Upper lobe of left lung (tissue), 6 donors: ENCODE results near the gene MUC6. TPM values are rescaled to one million over a fixed set of nuclear protein-coding genes. Genes with fewer than 3 reads are reported as not detected.

Experiments used
- ATAC-seq, 2 donors: fragments of 200-7000 bp; cut with Tn5 transposase; one replicate each; pipeline ENCODE4 v1.9.1; 2022; ENCODE audit warnings: mild to moderate bottlenecking in 2 of 2, moderate library complexity in 2 of 2; ENCODE audit not compliant: low FRiP score in 2 of 2
- DNase-seq, 2 donors: peaks; one replicate each; pipeline ENCODE4 v3.0.0-alpha.2; 2019 to 2020
- H3K27ac ChIP-seq, 4 donors: fragments of 200-600 bp; sonication (generic); one replicate each; pipeline ENCODE4 v1.5.1; 2016 to 2019
- H3K27me3 ChIP-seq, 4 donors: fragments of 200-600 bp; sonication (generic); one replicate each; pipeline ENCODE4 v1.5.1; 2017 to 2019
- H3K36me3 ChIP-seq, 4 donors: fragments of 200-600 bp; sonication (generic); one replicate each; pipeline ENCODE4 v1.5.1; 2016 to 2019
- H3K4me1 ChIP-seq, 4 donors: fragments of 200-600 bp; sonication (generic); one replicate each; pipeline ENCODE4 v1.5.1; 2018 to 2019
- H3K4me3 ChIP-seq, 4 donors: fragments of 200-600 bp; sonication (generic); one replicate each; pipeline ENCODE4 v1.5.1; 2017 to 2019; ENCODE audit warnings: mild to moderate bottlenecking in 2 of 4, moderate library complexity in 1 of 4
- H3K9me3 ChIP-seq, 4 donors: fragments of 200-600 bp; sonication (generic); one replicate each; pipeline ENCODE4 v1.5.1; 2018 to 2019
- CTCF ChIP-seq, 6 experiments: fragments of 450-650 bp in 4 of 6; fragments of 200-600 bp in 2 of 6; sonication (generic) in 2 of 6; IDR thresholded peaks; one replicate each; pipeline ENCODE4 v1.5.1; 2016 to 2019; ENCODE audit warnings: antibody characterized with exemption in 6 of 6
- EP300 ChIP-seq, 4 donors: sonication (generic); formaldehyde crosslinking; IDR thresholded peaks; one replicate each; pipeline ENCODE4 v1.5.1; 2017; ENCODE audit warnings: antibody characterized with exemption in 4 of 4, control low read depth in 2 of 4
- POLR2A ChIP-seq, 4 donors: fragments of 450-650 bp; IDR thresholded peaks; one replicate each; pipeline ENCODE4 v1.5.1; 2016 to 2017; ENCODE audit warnings: antibody characterized with exemption in 4 of 4, mild to moderate bottlenecking in 2 of 4
- POLR2AphosphoS5 ChIP-seq, 2 donors: sonication (generic); formaldehyde crosslinking; IDR thresholded peaks; one replicate each; pipeline ENCODE4 v1.5.1; 2017; ENCODE audit warnings: antibody characterized with exemption in 2 of 2
- WGBS, 2 donors: methylation state at CpG; one replicate each; pipeline ENCODE4 v1.1.5; 2017 to 2018; 5-methylcytosine and 5-hydroxymethylcytosine counted together
- total RNA-seq, 6 donors: library from RNA; depleted of rRNA in 4 of 6; stranded (reverse); fragments of >200 nt in 4 of 6; gene quantifications; one replicate each; pipeline versions ENCODE4 v1.1.0 to v1.2.1, GENCODE V29; 2016 to 2021
- donor health status: DM: no; HTN: no; CAD: no; lungs with moderate emphysema.
- donor health status: DM: no; HTN: yes; CAD: no; lungs with severe emphysema.

Gene MUC6
- total RNA-seq, 6 donors from 2014 or later = 0.06 to 4.2 (median 0.51) TPM; not detected in 3

- TF ChIP-seq POLR2AphosphoS5 (IDR thresholded peaks at IDR 0.05) (no peak), CTCF (IDR thresholded peaks at IDR 0.05) (no peak), EP300 (IDR thresholded peaks at IDR 0.05) (no peak), POLR2A (IDR thresholded peaks at IDR 0.05) (no peak)
- no peak overlapping the region for H3K27ac ChIP-seq
- H3K27me3 ChIP-seq = no peaks in the 10 kb centered on the region
- H3K36me3 ChIP-seq = peaks cover 33 to 96% (median 86%) of the 10 kb centered on the region in 4 donors
- no peaks in the 10 kb centered on the region for H3K9me3 ChIP-seq
- no peaks in the 10 kb centered on the region for H3K4me1 ChIP-seq
- WGBS, 2 donors = 90 to 94% methylated on average over 24 to 34 of the region's 38 CpGs
- ATAC-seq (no peak), DNase-seq (peak in 1 of 2 donors; percentile 77)
- H3K4me3 ChIP-seq = no peak overlapping the region
Measured at GRCh38 chr11:1008001-1008802, 28.3 kb downstream of the MUC6 start.

GRCh38 chr11:1007279-1007678 is 29.2 kb downstream of the MUC6 start:
- ATAC-seq = no peak
- no peak for TF ChIP-seq EP300 (IDR thresholded peaks at IDR 0.05)
- TF ChIP-seq POLR2A (IDR thresholded peaks at IDR 0.05) = no peak
- TF ChIP-seq CTCF (IDR thresholded peaks at IDR 0.05) = no peak
- no peak for TF ChIP-seq POLR2AphosphoS5 (IDR thresholded peaks at IDR 0.05)
- H3K36me3 ChIP-seq = peaks cover 37 to 100% (median 88%) of the 10 kb centered on the region in 4 donors
- H3K9me3 ChIP-seq = no peaks in the 10 kb centered on the region
- no peaks in the 10 kb centered on the region for H3K4me1 ChIP-seq
- DNase-seq = peak in 1 of 2 donors; percentile 59
- 89 to 91% methylated on average over 10 of the region's 10 CpGs for WGBS, 2 donors
- H3K4me3 ChIP-seq = no peak overlapping the region
- H3K27ac ChIP-seq = no peak overlapping the region
- no peaks in the 10 kb centered on the region for H3K27me3 ChIP-seq

- DNase-seq = no peak
- TF ChIP-seq EP300 (IDR thresholded peaks at IDR 0.05) (no peak), POLR2A (IDR thresholded peaks at IDR 0.05) (no peak), CTCF (IDR thresholded peaks at IDR 0.05) (no peak), POLR2AphosphoS5 (IDR thresholded peaks at IDR 0.05) (no peak)
- Histone ChIP-seq H3K27me3 (no peaks in the 10 kb centered on the region), H3K4me3 (no peak overlapping the region), H3K36me3 (peaks cover 40 to 100% (median 88%) of the 10 kb centered on the region in 4 donors), H3K4me1 (no peaks in the 10 kb centered on the region), H3K9me3 (no peaks in the 10 kb centered on the region), H3K27ac (no peak overlapping the region)
- ATAC-seq = no peak
- 91 to 93% methylated on average over 13 of the region's 13 CpGs for whole genome bisulfite sequencing, 2 donors
Measured at GRCh38 chr11:1006762-1007161, 29.8 kb downstream of the MUC6 start.

- no peaks in the 10 kb centered on the region for H3K27me3 ChIP-seq
- no peaks in the 10 kb centered on the region for H3K9me3 ChIP-seq
- ATAC-seq (peak in 1 of 2 donors; percentile 40), DNase-seq (peak in 1 of 2 donors; percentile 82)
- WGBS, 2 donors = 88 to 92% methylated on average over 8 to 21 of the region's 21 CpGs
- TF ChIP-seq POLR2A (IDR thresholded peaks at IDR 0.05) (no peak), EP300 (IDR thresholded peaks at IDR 0.05) (no peak)
- H3K36me3 ChIP-seq = peaks cover 36 to 100% (median 88%) of the 10 kb centered on the region in 4 donors
- H3K27ac ChIP-seq = no peak overlapping the region
- no peaks in the 10 kb centered on the region for H3K4me1 ChIP-seq
- no peak overlapping the region for H3K4me3 ChIP-seq
Measured at GRCh38 chr11:1005928-1006327, 30.6 kb downstream of the MUC6 start.

- no peak for TF ChIP-seq POLR2A (IDR thresholded peaks at IDR 0.05)
- no peak for TF ChIP-seq POLR2AphosphoS5 (IDR thresholded peaks at IDR 0.05)
- no peak for TF ChIP-seq EP300 (IDR thresholded peaks at IDR 0.05)
- no peak for TF ChIP-seq CTCF (IDR thresholded peaks at IDR 0.05)
- WGBS, 2 donors = 93 to 94% methylated on average over 14 to 19 of the region's 20 CpGs
- H3K36me3 ChIP-seq = peaks cover 22 to 96% (median 77%) of the 10 kb centered on the region in 4 donors
Measured at GRCh38 chr11:1003159-1003558, 33.4 kb downstream of the MUC6 start.

More at GRCh38 chr11:1003159-1003558, 33.4 kb downstream of the MUC6 start:
- H3K27ac ChIP-seq = no peak overlapping the region
- no peaks in the 10 kb centered on the region for H3K9me3 ChIP-seq
- H3K27me3 ChIP-seq = no peaks in the 10 kb centered on the region
- no peak overlapping the region for H3K4me3 ChIP-seq
- no peaks in the 10 kb centered on the region for H3K4me1 ChIP-seq
- peak in 1 of 2 donors; percentile 7 for ATAC-seq
- peak in 1 of 2 donors; percentile 72 for DNase-seq
